Stimulated activated CD4-positive, alpha-beta T cell treated with anti-CD3 and anti-CD28 coated beads, Interleukin-15, amount 100 ng/mL, for 1 hour (primary cell): Measurements from ENCODE around the gene DCDC1.

Source experiments
- DNase-seq, 2 donors: peaks; one replicate each; pipeline ENCODE4 v3.0.0-alpha.2; 2020; ENCODE audit warnings: low read depth in 1 of 2, low spot score in 1 of 2

DCDC1 gene

GRCh38 chr11:31237819-31238760, 131.4 kb downstream of the DCDC1 start:
- DNase-seq = no peak

GRCh38 chr11:31236143-31236542, 133.4 kb downstream of the DCDC1 start:
- DNase-seq = no peak

- no peak for DNase-seq
Measured at GRCh38 chr11:31233425-31233824, 136.1 kb downstream of the DCDC1 start.

- no peak for DNase-seq
Measured at GRCh38 chr11:31231601-31232000, 137.9 kb downstream of the DCDC1 start.

- no peak for DNase-seq
Measured at GRCh38 chr11:31218847-31219246, 150.7 kb downstream of the DCDC1 start.

GRCh38 chr11:31214372-31214771, 155.2 kb downstream of the DCDC1 start:
- no peak for DNase-seq

GRCh38 chr11:31199378-31199777, 170.2 kb downstream of the DCDC1 start:
- no peak for DNase-seq

GRCh38 chr11:31173926-31174680, 195.4 kb downstream of the DCDC1 start:
- DNase-seq = no peak

GRCh38 chr11:31160504-31161422, 208.8 kb downstream of the DCDC1 start:
- no peak for DNase-seq

GRCh38 chr11:31150841-31151240, 218.7 kb downstream of the DCDC1 start:
- no peak for DNase-seq

- DNase-seq = no peak
Measured at GRCh38 chr11:31150011-31150410, 219.5 kb downstream of the DCDC1 start.

GRCh38 chr11:31141789-31142188, 227.8 kb downstream of the DCDC1 start:
- DNase-seq = no peak

GRCh38 chr11:31139479-31139878, 230.1 kb downstream of the DCDC1 start:
- DNase-seq = no peak

GRCh38 chr11:31132531-31133421, 236.8 kb downstream of the DCDC1 start:
- DNase-seq = no peak

GRCh38 chr11:31131760-31132159, 237.8 kb downstream of the DCDC1 start:
- DNase-seq = no peak

GRCh38 chr11:31127290-31127689, 242.2 kb downstream of the DCDC1 start:
- no peak for DNase-seq

- no peak for DNase-seq
Measured at GRCh38 chr11:31120428-31120827, 249.1 kb downstream of the DCDC1 start.

- DNase-seq = no peak
Measured at GRCh38 chr11:31118566-31118965, 251.0 kb downstream of the DCDC1 start.

- no peak for DNase-seq
Measured at GRCh38 chr11:31117038-31117437, 252.5 kb downstream of the DCDC1 start.

GRCh38 chr11:31114442-31114841, 255.1 kb downstream of the DCDC1 start:
- DNase-seq = no peak
